ENCODE results near the gene PCDHGA4.

GRCh38 chr5:141383345-141383744 is 28.5 kb downstream of the PCDHGA4 start:
- TF ChIP-seq CTCF (IDR thresholded peaks at IDR 0.05) (no peak), POLR2A (IDR thresholded peaks at IDR 0.05) (no peak)

Data from adrenal gland (tissue), 5 donors.